Esophagus squamous epithelium (tissue), 4 donors: ENCODE data around the gene ADGRL2.

Experiments
- POLR2A ChIP-seq, 4 donors: fragments of 450-650 bp; IDR thresholded peaks; one replicate each; pipeline ENCODE4 v1.6.1; 2017; ENCODE audit warnings: antibody characterized with exemption in 4 of 4, mild to moderate bottlenecking in 4 of 4, moderate library complexity in 3 of 4
- TF ChIP-seq, protein P1 (sequence below), 6 experiments: fragments of 450-650 bp in 4 of 6; fragments of 200-600 bp in 2 of 6; sonication (generic) in 2 of 6; IDR thresholded peaks; one replicate each; pipeline ENCODE4 v1.5.1; 2016 to 2019; ENCODE audit warnings: antibody characterized with exemption in 6 of 6, mild to moderate bottlenecking in 4 of 6, moderate library complexity in 4 of 6

DNA sequence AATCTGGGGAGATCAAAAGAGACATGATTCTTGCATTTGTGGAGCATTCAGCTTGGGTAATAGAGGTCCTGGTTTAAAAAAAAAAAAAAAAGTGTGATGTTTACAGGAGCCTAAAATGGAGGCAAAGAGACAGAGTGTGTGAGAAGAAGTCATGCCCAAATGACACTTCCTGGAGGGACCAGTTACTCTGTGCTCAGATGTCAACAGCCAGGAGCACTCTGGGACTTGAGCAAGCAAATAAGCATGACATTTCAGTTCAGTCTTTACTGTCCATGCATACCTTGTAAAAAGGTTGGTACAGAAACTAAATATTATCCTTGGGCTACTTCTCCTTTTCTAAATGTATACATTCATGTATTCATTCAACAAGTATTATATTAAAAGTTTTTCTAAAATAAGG, 25.2 kb upstream of the ADGRL2 start:
- TF ChIP-seq, protein P1, sequence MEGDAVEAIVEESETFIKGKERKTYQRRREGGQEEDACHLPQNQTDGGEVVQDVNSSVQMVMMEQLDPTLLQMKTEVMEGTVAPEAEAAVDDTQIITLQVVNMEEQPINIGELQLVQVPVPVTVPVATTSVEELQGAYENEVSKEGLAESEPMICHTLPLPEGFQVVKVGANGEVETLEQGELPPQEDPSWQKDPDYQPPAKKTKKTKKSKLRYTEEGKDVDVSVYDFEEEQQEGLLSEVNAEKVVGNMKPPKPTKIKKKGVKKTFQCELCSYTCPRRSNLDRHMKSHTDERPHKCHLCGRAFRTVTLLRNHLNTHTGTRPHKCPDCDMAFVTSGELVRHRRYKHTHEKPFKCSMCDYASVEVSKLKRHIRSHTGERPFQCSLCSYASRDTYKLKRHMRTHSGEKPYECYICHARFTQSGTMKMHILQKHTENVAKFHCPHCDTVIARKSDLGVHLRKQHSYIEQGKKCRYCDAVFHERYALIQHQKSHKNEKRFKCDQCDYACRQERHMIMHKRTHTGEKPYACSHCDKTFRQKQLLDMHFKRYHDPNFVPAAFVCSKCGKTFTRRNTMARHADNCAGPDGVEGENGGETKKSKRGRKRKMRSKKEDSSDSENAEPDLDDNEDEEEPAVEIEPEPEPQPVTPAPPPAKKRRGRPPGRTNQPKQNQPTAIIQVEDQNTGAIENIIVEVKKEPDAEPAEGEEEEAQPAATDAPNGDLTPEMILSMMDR (IDR thresholded peaks at IDR 0.05) = no peak
- TF ChIP-seq POLR2A (IDR thresholded peaks at IDR 0.05) = no peak
